ENCODE results near the gene TRPV4. TPM values are rescaled to one million over a fixed set of nuclear protein-coding genes. Genes with fewer than 3 reads are reported as not detected.

The TRPV4 gene
- polyA plus RNA-seq, 1 of the 3 experiments (the other 2 are of a cell fraction) = 5.2 TPM

DNA sequence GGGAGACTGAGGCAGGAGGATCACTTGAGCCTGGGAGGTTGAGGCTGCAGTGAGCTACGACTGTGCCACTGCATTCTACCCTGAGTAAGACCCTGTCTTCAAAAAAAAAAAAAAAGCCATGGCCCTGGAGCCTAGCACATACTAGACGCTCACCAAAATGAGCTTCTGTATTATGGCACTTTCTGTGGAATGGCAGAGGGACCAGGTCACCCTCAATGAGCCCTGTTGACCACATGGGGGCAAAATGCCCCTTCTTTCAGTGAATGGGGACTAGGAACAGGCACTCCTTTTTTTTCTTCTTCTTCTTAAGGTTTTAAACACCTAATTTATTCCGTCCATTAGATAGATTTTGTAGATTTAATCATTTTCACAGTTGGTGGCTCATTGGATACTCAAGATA is 69.1 kb downstream of the TRPV4 start:
- H3K79me2 ChIP-seq (ENCODE audit: insufficient read depth) = no peaks in the 10 kb centered on the region
- WGBS (ENCODE audit: low lambda C conversion rate) = 67% methylated on average over 3 of the region's 3 CpGs
- peak; percentile 68 for DNase-seq
- no peak overlapping the region for H3K4me3 ChIP-seq (ENCODE audit: low read depth in 2 of 2, low read length in 1 of 2)
- H3K9me3 ChIP-seq = no peaks in the 10 kb centered on the region
- no peak overlapping the region for H3K4me2 ChIP-seq
- no peak overlapping the region for H3K27ac ChIP-seq (ENCODE audit: low read depth in 2 of 2, low read length in 1 of 2)
- no peak overlapping the region for H2AFZ ChIP-seq (ENCODE audit: low read depth)
- no peaks in the 10 kb centered on the region for H3K36me3 ChIP-seq (replicated peaks in 1 of 2; ENCODE audit: control insufficient read depth in 1 of 2, insufficient read depth in 2 of 2, low read length in 1 of 2)
- H3F3A ChIP-seq (replicated peaks; ENCODE audit: insufficient read depth) = no peaks in the 10 kb centered on the region
- peak; percentile 44 for TF ChIP-seq RAD21 (IDR thresholded peaks at IDR 0.05; ENCODE audit: low read length)
- TF ChIP-seq, protein P1, sequence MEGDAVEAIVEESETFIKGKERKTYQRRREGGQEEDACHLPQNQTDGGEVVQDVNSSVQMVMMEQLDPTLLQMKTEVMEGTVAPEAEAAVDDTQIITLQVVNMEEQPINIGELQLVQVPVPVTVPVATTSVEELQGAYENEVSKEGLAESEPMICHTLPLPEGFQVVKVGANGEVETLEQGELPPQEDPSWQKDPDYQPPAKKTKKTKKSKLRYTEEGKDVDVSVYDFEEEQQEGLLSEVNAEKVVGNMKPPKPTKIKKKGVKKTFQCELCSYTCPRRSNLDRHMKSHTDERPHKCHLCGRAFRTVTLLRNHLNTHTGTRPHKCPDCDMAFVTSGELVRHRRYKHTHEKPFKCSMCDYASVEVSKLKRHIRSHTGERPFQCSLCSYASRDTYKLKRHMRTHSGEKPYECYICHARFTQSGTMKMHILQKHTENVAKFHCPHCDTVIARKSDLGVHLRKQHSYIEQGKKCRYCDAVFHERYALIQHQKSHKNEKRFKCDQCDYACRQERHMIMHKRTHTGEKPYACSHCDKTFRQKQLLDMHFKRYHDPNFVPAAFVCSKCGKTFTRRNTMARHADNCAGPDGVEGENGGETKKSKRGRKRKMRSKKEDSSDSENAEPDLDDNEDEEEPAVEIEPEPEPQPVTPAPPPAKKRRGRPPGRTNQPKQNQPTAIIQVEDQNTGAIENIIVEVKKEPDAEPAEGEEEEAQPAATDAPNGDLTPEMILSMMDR (IDR thresholded peaks at IDR 0.05) = peak; percentile 18; the same call in 1 of the 2 replicates
- no peak for TF ChIP-seq MXI1 (IDR thresholded peaks at IDR 0.05; ENCODE audit: low read depth, low read length)
- ChIA-PET CTCF (interaction anchor here (0.8 to 7.2 kb wide), 10 partner anchors 9 to 251 kb away, joined by 3 to 49 read pairs (median 5); no protein-coding TSS in a partner anchor), POLR2A (interaction anchor here (0.5 kb wide), 1 partner anchor 104 kb away, joined by 3 read pairs; no protein-coding TSS in a partner anchor)
- no peaks in the 10 kb centered on the region for H3K27me3 ChIP-seq (ENCODE audit: insufficient read depth)
- no peaks in the 10 kb centered on the region for H4K20me1 ChIP-seq (ENCODE audit: insufficient read depth)
- H3K4me1 ChIP-seq (ENCODE audit: control insufficient read depth in 1 of 2, insufficient read depth in 2 of 2, low read depth in 1 of 2, low read length in 1 of 2) = peaks cover 0 to 44% of the 10 kb centered on the region in 2 experiments; a peak in 1 of 4 replicates
- H3K9ac ChIP-seq = no peak overlapping the region
- H3K9me2 ChIP-seq = no peaks in the 10 kb centered on the region

DNA sequence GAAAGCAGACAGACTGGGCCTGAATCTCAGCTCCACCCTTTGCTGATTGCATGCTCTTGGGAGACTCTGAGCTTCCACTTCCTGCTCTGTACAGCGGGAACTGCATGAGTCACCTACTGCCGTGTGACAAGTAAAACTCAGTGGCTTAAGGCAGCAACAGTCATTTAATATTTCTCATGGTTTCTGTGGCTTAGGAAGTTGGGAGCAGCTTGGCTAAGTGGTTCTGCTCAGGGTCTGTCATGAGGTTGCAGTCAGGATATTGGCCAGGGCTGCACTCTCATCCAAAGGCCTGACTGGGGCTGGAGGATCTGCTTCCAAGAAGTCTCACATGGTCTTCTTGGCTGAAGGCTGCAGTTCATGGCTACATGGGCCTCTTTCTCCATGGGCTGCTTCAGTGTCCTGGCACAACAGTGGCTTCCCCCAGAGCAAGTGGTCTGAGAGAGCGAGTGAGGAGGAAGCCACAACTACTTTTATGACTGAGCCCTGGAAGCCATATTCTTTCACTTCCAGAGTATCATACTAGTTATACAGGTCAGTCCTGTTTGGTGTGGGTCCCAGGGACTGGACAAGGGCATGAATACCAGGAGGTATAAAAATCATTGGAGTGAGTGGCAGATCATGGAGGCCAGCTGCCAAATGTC is 69.9 kb downstream of the TRPV4 start:
- H3K4me2 ChIP-seq = no peak overlapping the region
- H3K9me3 ChIP-seq = no peaks in the 10 kb centered on the region
- no peaks in the 10 kb centered on the region for H3K27me3 ChIP-seq (ENCODE audit: insufficient read depth)
- H2AFZ ChIP-seq (ENCODE audit: low read depth) = no peak overlapping the region
- POLR2A ChIA-PET = no interaction called here
- no peaks in the 10 kb centered on the region for H3K9me2 ChIP-seq
- H3K36me3 ChIP-seq (replicated peaks in 1 of 2; ENCODE audit: control insufficient read depth in 1 of 2, insufficient read depth in 2 of 2, low read length in 1 of 2) = no peaks in the 10 kb centered on the region
- no peaks in the 10 kb centered on the region for H3F3A ChIP-seq (replicated peaks; ENCODE audit: insufficient read depth)
- 58% methylated on average over 2 of the region's 3 CpGs for WGBS (ENCODE audit: low lambda C conversion rate)
- peaks cover 0 to 47% of the 10 kb centered on the region in 2 experiments; a peak in 1 of 4 replicates for H3K4me1 ChIP-seq (ENCODE audit: control insufficient read depth in 1 of 2, insufficient read depth in 2 of 2, low read depth in 1 of 2, low read length in 1 of 2)
- no peak for DNase-seq
- no peaks in the 10 kb centered on the region for H4K20me1 ChIP-seq (ENCODE audit: insufficient read depth)
- CTCF ChIA-PET = interaction anchor here (0.8 to 7.2 kb wide), 10 partner anchors 9 to 245 kb away, joined by 3 to 49 read pairs (median 6); no protein-coding TSS in a partner anchor
- TF ChIP-seq CHD2 (IDR thresholded peaks at IDR 0.05; ENCODE audit: low read length, partially characterized antibody) (no peak), MXI1 (IDR thresholded peaks at IDR 0.05; ENCODE audit: low read depth, low read length) (no peak), YY1 (IDR thresholded peaks at IDR 0.05; ENCODE audit: low read depth) (no peak), FOXJ3 (CRISPR knock-in tag; IDR thresholded peaks at IDR 0.05) (no peak), EZH2phosphoT487 (IDR thresholded peaks at IDR 0.05; ENCODE audit: borderline replicate concordance, low read depth) (no peak), RXRA (IDR thresholded peaks at IDR 0.05; ENCODE audit: borderline replicate concordance, low read depth) (no peak), NRF1 (IDR thresholded peaks at IDR 0.05; ENCODE audit: low read depth, low read length) (no peak), FOSL2 (IDR thresholded peaks at IDR 0.05; ENCODE audit: borderline replicate concordance, low read depth) (no peak), SMC3 (IDR thresholded peaks at IDR 0.05; ENCODE audit: low read depth, low read length) (no peak), POLR2AphosphoS5 (IDR thresholded peaks at IDR 0.05; ENCODE audit: low read depth, low read length) (no peak)
- TF ChIP-seq, protein P1 (IDR thresholded peaks at IDR 0.05) = no peak
- TF ChIP-seq, protein P2, sequence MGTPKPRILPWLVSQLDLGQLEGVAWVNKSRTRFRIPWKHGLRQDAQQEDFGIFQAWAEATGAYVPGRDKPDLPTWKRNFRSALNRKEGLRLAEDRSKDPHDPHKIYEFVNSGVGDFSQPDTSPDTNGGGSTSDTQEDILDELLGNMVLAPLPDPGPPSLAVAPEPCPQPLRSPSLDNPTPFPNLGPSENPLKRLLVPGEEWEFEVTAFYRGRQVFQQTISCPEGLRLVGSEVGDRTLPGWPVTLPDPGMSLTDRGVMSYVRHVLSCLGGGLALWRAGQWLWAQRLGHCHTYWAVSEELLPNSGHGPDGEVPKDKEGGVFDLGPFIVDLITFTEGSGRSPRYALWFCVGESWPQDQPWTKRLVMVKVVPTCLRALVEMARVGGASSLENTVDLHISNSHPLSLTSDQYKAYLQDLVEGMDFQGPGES (IDR thresholded peaks at IDR 0.05; ENCODE audit: low read depth, low read length) = no peak
- TF ChIP-seq, protein P3, sequence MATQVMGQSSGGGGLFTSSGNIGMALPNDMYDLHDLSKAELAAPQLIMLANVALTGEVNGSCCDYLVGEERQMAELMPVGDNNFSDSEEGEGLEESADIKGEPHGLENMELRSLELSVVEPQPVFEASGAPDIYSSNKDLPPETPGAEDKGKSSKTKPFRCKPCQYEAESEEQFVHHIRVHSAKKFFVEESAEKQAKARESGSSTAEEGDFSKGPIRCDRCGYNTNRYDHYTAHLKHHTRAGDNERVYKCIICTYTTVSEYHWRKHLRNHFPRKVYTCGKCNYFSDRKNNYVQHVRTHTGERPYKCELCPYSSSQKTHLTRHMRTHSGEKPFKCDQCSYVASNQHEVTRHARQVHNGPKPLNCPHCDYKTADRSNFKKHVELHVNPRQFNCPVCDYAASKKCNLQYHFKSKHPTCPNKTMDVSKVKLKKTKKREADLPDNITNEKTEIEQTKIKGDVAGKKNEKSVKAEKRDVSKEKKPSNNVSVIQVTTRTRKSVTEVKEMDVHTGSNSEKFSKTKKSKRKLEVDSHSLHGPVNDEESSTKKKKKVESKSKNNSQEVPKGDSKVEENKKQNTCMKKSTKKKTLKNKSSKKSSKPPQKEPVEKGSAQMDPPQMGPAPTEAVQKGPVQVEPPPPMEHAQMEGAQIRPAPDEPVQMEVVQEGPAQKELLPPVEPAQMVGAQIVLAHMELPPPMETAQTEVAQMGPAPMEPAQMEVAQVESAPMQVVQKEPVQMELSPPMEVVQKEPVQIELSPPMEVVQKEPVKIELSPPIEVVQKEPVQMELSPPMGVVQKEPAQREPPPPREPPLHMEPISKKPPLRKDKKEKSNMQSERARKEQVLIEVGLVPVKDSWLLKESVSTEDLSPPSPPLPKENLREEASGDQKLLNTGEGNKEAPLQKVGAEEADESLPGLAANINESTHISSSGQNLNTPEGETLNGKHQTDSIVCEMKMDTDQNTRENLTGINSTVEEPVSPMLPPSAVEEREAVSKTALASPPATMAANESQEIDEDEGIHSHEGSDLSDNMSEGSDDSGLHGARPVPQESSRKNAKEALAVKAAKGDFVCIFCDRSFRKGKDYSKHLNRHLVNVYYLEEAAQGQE (IDR thresholded peaks at IDR 0.05; ENCODE audit: low read depth, low read length) = no peak
- H3K27ac ChIP-seq (ENCODE audit: low read depth in 2 of 2, low read length in 1 of 2) = no peak overlapping the region
- H3K79me2 ChIP-seq (ENCODE audit: insufficient read depth) = no peaks in the 10 kb centered on the region
- H3K4me3 ChIP-seq (ENCODE audit: low read depth in 2 of 2, low read length in 1 of 2) = no peak overlapping the region
- H3K9ac ChIP-seq = no peak overlapping the region
